ENCODE data around the gene MAP6.

The MAP6 gene

DNA sequence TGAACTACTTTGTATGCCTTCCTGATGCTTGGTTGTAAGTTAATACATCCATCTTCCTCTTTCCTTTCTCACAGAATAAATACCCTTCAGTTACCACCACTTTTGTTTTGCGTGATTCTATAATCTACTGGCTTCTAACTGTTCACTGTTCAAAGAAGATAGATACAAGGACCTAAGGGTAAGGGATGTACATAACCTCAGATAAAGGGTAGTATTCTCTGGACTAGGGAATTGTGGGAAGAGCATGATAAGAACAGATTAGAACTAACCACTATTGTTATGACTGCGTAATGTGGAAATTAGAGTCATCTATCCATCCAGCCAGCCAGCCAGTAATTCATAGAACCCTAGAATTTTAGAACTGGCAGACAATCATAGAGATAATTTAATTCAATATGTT, 36.4 kb downstream of the MAP6 start:
- no peak overlapping the region for H3K4me3 ChIP-seq (ENCODE audit: low read depth, low read length)
- TF ChIP-seq, protein P1, sequence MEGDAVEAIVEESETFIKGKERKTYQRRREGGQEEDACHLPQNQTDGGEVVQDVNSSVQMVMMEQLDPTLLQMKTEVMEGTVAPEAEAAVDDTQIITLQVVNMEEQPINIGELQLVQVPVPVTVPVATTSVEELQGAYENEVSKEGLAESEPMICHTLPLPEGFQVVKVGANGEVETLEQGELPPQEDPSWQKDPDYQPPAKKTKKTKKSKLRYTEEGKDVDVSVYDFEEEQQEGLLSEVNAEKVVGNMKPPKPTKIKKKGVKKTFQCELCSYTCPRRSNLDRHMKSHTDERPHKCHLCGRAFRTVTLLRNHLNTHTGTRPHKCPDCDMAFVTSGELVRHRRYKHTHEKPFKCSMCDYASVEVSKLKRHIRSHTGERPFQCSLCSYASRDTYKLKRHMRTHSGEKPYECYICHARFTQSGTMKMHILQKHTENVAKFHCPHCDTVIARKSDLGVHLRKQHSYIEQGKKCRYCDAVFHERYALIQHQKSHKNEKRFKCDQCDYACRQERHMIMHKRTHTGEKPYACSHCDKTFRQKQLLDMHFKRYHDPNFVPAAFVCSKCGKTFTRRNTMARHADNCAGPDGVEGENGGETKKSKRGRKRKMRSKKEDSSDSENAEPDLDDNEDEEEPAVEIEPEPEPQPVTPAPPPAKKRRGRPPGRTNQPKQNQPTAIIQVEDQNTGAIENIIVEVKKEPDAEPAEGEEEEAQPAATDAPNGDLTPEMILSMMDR (IDR thresholded peaks at IDR 0.05; ENCODE audit: low read depth, low read length) = no peak

DNA sequence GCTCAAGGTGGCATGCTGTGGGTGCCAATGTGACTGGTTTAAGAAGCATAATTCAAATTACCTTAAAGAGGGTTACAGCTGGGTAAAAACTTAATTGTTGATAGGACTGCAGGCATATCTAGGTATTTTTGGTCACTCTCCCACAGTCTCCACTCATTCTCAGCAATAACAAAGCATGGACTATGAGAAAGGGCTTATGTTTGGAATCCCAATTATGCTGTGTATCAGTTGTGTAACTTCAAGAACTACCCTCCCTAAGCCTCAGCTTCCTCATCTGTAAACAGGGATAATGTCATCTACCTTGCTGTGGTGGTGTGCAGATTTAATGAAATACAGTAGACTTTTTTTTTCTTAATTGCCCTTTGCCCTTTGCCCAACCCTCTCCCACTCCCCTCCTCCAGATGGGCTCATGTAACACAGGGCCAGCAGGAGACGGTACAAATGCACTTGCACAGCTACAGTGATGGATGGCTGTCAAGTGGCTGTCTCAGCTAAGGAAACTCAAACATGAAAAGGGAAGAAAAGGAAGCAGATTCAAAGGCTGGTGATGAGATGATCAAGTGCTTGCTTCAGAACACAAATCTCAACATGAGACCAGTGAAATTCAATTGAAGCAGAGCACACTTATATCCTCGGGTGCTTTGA, 37.6 kb downstream of the MAP6 start:
- TF ChIP-seq, protein P1 (IDR thresholded peaks at IDR 0.05; ENCODE audit: low read depth, low read length) = no peak
- no peak overlapping the region for H3K4me3 ChIP-seq (ENCODE audit: low read depth, low read length)

DNA sequence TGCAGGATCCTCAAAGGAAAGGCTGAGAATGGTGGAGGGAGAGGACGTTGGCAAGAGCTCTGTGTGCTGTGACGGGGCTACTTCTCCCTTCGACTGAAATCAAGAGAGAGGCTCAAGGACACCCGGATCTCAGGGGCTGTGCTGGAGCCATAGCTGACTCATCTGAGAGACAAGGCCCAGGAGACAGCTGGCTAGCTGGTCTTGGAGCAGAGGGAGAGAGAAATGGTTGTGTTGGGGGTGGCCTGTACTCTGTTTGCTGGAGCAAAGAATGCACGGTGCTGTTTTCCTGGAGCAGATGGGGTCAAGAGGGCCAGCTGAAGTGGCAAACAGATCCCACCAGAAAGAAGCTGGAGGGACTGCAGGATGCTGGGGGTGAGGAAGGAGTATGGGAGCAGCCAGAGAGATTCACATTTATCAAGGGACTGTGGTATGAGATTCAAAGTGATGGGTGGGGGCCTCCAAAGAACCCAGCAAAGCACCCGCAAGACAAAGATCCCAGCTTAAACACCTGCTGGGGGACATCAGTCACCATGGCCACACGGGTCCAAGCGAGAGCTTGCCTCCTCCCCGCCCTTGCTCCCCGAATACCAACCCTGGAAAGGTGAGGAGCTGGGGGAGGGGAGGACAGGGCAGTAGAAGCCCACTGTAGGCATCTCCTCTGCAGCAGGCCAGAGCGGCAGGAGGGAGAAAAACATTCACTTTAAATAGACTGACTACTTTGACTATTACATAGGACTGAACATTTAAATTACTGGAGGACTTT, 40.8 kb downstream of the MAP6 start:
- H3K4me3 ChIP-seq (ENCODE audit: low read depth, low read length) = no peak overlapping the region
- TF ChIP-seq, protein P1 (IDR thresholded peaks at IDR 0.05; ENCODE audit: low read depth, low read length) = no peak

- no peak overlapping the region for H3K4me3 ChIP-seq (ENCODE audit: low read depth, low read length)
- TF ChIP-seq, protein P1 (IDR thresholded peaks at IDR 0.05; ENCODE audit: low read depth, low read length) = no peak
These were observed 41.8 kb downstream of the MAP6 start for GRCh38 chr11:75626889-75627529.

DNA sequence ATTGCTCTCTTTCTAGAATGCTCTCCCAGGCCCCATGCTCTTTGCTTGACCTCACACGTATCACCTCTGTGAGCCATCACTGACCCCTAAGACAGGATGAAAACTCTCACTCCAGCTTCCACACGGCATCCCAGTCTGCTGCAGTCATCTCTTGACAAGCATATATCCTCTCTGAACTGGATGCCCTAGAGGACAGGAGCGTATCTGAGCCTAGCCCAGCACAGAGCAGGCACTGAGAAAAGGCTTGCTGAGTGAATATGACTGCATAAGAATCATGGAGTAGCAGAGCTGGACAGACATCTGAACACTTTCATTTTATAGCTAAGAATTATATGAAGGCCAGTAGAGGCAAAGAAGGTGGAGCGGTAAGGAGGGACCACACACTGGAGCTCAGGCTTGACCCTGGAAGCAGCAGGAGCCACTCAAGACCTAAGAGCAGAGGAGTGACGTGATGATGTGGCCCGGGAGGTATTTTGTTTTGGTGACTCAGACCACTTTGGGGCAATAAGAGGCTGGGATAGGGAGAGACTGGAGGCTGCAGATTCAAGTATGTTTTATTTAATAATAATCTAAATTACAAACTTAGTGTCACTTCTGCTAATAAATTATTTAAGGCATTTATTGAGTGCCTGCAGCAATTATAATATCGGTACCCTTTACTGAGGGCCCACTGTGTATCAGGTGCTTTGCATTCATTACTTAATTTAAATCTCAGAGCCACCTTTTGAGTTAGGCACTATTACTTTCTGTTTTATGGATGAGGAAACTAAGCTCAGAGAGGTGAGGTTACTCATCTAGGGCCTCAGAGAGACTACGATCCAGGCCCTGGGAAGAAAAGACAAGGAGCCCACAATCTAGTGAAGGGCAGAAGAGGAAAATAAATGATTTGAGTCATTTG, 42.6 kb downstream of the MAP6 start:
- no peak overlapping the region for H3K4me3 ChIP-seq (ENCODE audit: low read depth, low read length)
- TF ChIP-seq, protein P1 (IDR thresholded peaks at IDR 0.05; ENCODE audit: low read depth, low read length) = no peak

DNA sequence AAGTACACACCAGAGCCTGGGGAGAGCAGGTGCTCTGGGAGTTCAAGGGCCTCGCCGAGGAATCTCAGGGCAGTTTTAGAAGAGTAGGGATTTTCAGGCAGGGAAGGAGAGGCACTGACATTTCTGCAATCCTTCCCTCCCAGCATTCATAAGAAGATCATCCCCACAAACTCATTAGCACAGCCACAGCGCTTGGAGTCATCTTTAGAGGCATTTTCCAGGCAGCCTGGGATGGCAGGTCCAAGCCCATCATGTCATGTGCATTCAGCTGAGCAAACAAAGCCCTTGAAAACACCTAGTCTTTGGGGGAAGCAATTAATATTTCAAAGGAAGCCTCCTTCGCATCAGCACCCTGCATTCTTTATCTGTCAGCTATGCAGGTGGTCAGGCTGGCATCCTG, 43.8 kb downstream of the MAP6 start:
- TF ChIP-seq, protein P1 (IDR thresholded peaks at IDR 0.05; ENCODE audit: low read depth, low read length) = no peak
- H3K4me3 ChIP-seq (ENCODE audit: low read depth, low read length) = no peak overlapping the region
